Pancreas (tissue), 10 donors: Measurements from ENCODE around the gene ZBTB6. TPM values are rescaled to one million over a fixed set of nuclear protein-coding genes. Genes with fewer than 3 reads are reported as not detected.

Source experiments
- ATAC-seq, 4 donors: fragments of 200-7000 bp; cut with Tn5 transposase; one replicate each; pipeline versions ENCODE4 v1.8.0 to v1.9.1; 2020; ENCODE audit warnings: mild to moderate bottlenecking in 4 of 4, moderate library complexity in 4 of 4
- DNase-seq, 6 donors: peaks; one replicate each; pipeline ENCODE4 v3.0.0-alpha.2; 2020
- FAIRE-seq: peaks from 2 replicates; lab custom pipeline; 2012; peaks lifted over from hg19 to GRCh38; lab: Jason Lieb, UNC
- H3K27ac ChIP-seq, 4 donors: fragments of 200-600 bp; sonication (generic); 1 replicate in 3 of 4; 2 replicates in 1 of 4; pipeline versions ENCODE4 v1.5.0 to v1.8.0; 2020
- H3K27me3 ChIP-seq, 4 donors: fragments of 200-600 bp; one replicate each; pipeline ENCODE4 v1.8.0; 2021
- H3K36me3 ChIP-seq, 3 donors: fragments of 200-600 bp; sonication (generic) in 1 of 3; one replicate each; pipeline versions ENCODE4 v1.5.0 to v1.8.0; 2020 to 2021
- H3K4me1 ChIP-seq, 3 donors: fragments of 200-600 bp; one replicate each; pipeline ENCODE4 v1.8.0; 2021
- H3K4me3 ChIP-seq, 4 donors: fragments of 200-600 bp; sonication (generic) in 2 of 4; one replicate each; pipeline versions ENCODE4 v1.5.0 to v1.8.0; 2020 to 2021
- H3K9me3 ChIP-seq, 4 donors: fragments of 200-600 bp; one replicate each; pipeline ENCODE4 v1.8.0; 2021
- CTCF ChIP-seq, 4 donors: fragments of 200-600 bp; sonication (generic) in 3 of 4; IDR thresholded peaks; one replicate each; pipeline versions ENCODE4 v1.5.0 to v1.8.0; 2021; ENCODE audit warnings: antibody characterized with exemption in 4 of 4
- WGBS, 2 donors: extraction: QIAGEN DNeasy Blood & Tissue Kit; methylation state at CpG; one replicate each; pipeline ENCODE4 v1.1.7; 2013; 5-methylcytosine and 5-hydroxymethylcytosine counted together
- intact Hi-C, 3 donors: fragments of 100-400 bp; cut with DNase I; formaldehyde crosslinking; loops; one replicate each; pipeline versions ENCODE4 v1.11.1 to v1.14.2; 2022
- polyA plus RNA-seq, 2 donors: library from polyadenylated mRNA; stranded (reverse); fragments of 200-250 nt; gene quantifications; one replicate each; pipeline ENCODE4 v1.2.3, GENCODE V29; 2013
- total RNA-seq, 6 donors: library from RNA; stranded (reverse); fragmentation: NEBNext Ultra II Directional in 4 of 6; extraction: Animal tissue kit (Norgen Biotek cat#: 25700) in 4 of 6; gene quantifications; one replicate each; pipeline versions ENCODE4 v1.2.1 to v1.2.4, GENCODE V29; 2021 to 2023
- donor health status: healthy with polysubstance abuse.
- donor health status: DM: no; HTN: no; CAD: no; lungs with moderate emphysema.
- donor health status: DM: no; HTN: no; CAD: no.
- donor health status: control.
- donor health status: control.
- donor health status: Bipolar disorder and iron deficiency.
- donor health status: DM: yes; HTN: yes; CAD: no.
- donor health status: DM: no; HTN: no; CAD: no.
- donor health status: DM: no; HTN: no; CAD: no.
- donor health status: DM: yes; HTN: yes; CAD: no.

Gene ZBTB6
- total and polyA plus RNA-seq, 8 donors, result 0.87 to 5.3 (median 3.1) TPM

- intact Hi-C loops, result no loop called here
- no peak overlapping the region for H3K27ac ChIP-seq
- H3K9me3 ChIP-seq, result no peaks in the 10 kb centered on the region
- no peaks in the 10 kb centered on the region for H3K27me3 ChIP-seq
- H3K4me1 ChIP-seq, result peaks cover 11 to 46% (median 30%) of the 10 kb centered on the region in 3 donors
- H3K4me3 ChIP-seq, result no peak overlapping the region
- DNase-seq, result no peak
- ATAC-seq, result no peak
- no peak for TF ChIP-seq CTCF (IDR thresholded peaks at IDR 0.05)
- no peaks in the 10 kb centered on the region for H3K36me3 ChIP-seq
- no peak for FAIRE-seq
- WGBS, 2 donors, result 68 to 72% methylated on average over 4 of the region's 4 CpGs
These were observed 32.1 kb upstream of the ZBTB6 start for GRCh38 chr9:122944960-122945888.

- Histone ChIP-seq H3K4me3 (peak overlapping the region; percentile 48 to 78 (median 60)), H3K27me3 (no peaks in the 10 kb centered on the region), H3K4me1 (peaks cover 10 to 29% (median 22%) of the 10 kb centered on the region in 3 donors), H3K9me3 (no peaks in the 10 kb centered on the region), H3K36me3 (peaks cover 0 to 5% (median 0%) of the 10 kb centered on the region in 3 donors), H3K27ac (peak overlapping the region; percentile 57 to 91 (median 82))
- ATAC-seq, result peak; percentile 8 to 31 (median 18)
- WGBS, 2 donors, result 2% methylated on average over 17 of the region's 17 CpGs
- FAIRE-seq, result no peak
- intact Hi-C loops, result no loop called here
- no peak for DNase-seq
- TF ChIP-seq CTCF (IDR thresholded peaks at IDR 0.05), result no peak
These were observed 28.6 kb upstream of the ZBTB6 start for GRCh38 chr9:122941582-122942234.

- no peak for TF ChIP-seq CTCF (IDR thresholded peaks at IDR 0.05)
- Histone ChIP-seq H3K4me1 (peaks cover 2 to 22% (median 15%) of the 10 kb centered on the region in 3 donors), H3K36me3 (peaks cover 0 to 10% (median 0%) of the 10 kb centered on the region in 3 donors), H3K9me3 (no peaks in the 10 kb centered on the region), H3K4me3 (peak within 1 kb of the TSS; percentile 48 to 78 (median 60)), H3K27me3 (no peaks in the 10 kb centered on the region), H3K27ac (peak within 1 kb of the TSS; percentile 57 to 91 (median 82))
- ATAC-seq, result peak; percentile 92 to 97 (median 94)
- whole genome bisulfite sequencing, 2 donors, result 0 to 1% methylated on average over 41 to 52 of the region's 54 CpGs
- no peak for FAIRE-seq
- peak; percentile 99 to 100 (median 100) for DNase-seq
- intact Hi-C loops, result no loop called here
These were observed 27.8 kb upstream of the ZBTB6 start, which contains the start of gene RABGAP1 for GRCh38 chr9:122940749-122941581. RABGAP1 (plus strand) TSS chr9:122941020; CDS start chr9:122957060, 16,040 bp downstream.

- Histone ChIP-seq H3K27me3 (no peaks in the 10 kb centered on the region), H3K4me3 (peak overlapping the region in 1 of 4 donors; percentile 78), H3K27ac (peak overlapping the region in 3 of 4 donors; percentile 48 to 91 (median 86)), H3K9me3 (no peaks in the 10 kb centered on the region), H3K4me1 (peaks cover 0 to 18% (median 11%) of the 10 kb centered on the region in 3 donors), H3K36me3 (peaks cover 0 to 10% (median 0%) of the 10 kb centered on the region in 3 donors)
- intact Hi-C loops, result no loop called here
- FAIRE-seq, result no peak
- no peak for DNase-seq
- 29 to 34% methylated on average over 6 of the region's 6 CpGs for WGBS, 2 donors
- no peak for ATAC-seq
- TF ChIP-seq CTCF (IDR thresholded peaks at IDR 0.05), result no peak
These were observed 27.3 kb upstream of the ZBTB6 start for GRCh38 chr9:122940454-122940748.
